HG03469 (cell line): Measurements from ENCODE around the gene SLC37A4.
"Not testable (repeated sequence)": the region's sequence is repeated elsewhere in the genome, so short reads cannot be mapped to it uniquely, and the experiment has no call there.

Source experiments
- ATAC-seq: cut with Tn5 transposase; IDR thresholded peaks from one replicate; pipeline ENCODE4 v1.9.1; 2021; ENCODE audit warnings: mild to moderate bottlenecking, moderate library complexity, moderate number of reproducible peaks; ENCODE audit not compliant: unreplicated experiment

The SLC37A4 gene

GRCh38 chr11:119018074-119018938 is 12.4 kb downstream of the SLC37A4 start, which contains the start of the genes RPS25 and TRAPPC4:
Gene RPS25, minus strand, starts transcription at chr11:119018343. Its CDS starts 59 bp downstream, at chr11:119018284.
Gene TRAPPC4, plus strand, starts transcription at chr11:119018766. Its CDS starts 30 bp downstream, at chr11:119018796.
- peak; percentile 72 for ATAC-seq

DNA sequence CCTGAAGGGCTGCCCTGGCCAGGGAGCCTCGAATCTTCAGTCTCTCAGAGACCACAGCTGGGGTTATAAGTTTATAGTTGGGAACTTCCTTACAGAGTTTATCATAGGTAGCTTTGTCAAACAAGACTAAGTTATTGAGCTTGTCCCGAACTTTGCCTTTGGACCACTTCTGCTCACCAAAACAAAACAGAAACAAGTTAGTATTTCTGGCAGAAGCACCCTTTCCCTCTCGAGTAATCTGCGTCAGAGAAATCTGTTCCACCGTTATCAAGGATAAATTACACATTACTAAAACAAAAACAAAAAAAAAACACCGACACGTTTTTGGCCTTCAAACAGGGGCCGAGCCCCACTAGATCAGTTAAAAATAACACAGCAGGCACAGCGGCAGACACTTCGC is 13.3 kb downstream of the SLC37A4 start:
- not testable (repeated sequence) for ATAC-seq

GRCh38 chr11:119016216-119017009 is 14.3 kb downstream of the SLC37A4 start:
- no peak for ATAC-seq

DNA sequence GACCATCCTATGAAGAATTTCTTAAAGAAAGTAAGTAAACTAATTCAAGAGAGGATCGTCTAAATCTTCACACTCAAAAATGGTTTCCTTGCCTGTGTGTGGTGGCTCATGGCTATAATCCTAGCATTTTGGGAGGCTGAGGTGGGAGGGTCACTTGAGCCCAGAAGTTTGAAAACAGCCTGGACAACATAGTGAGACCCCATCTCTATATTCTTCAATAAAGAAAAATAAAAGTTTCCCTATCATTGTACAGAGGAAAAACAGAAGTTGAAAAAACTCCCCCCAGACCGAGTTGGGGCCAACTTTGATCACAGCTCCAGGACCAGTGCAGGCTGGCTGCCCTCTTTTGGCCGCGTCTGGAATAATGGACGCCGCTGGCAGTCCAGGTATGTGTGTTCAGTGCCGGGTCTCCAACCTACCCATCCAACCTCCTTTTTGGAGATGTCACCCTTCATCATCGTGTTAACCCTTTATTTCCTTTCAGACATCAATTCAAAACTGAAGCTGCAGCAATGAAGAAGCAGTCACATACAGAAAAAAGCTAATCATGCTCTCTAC is 15.5 kb downstream of the SLC37A4 start:
- ATAC-seq = no peak

DNA sequence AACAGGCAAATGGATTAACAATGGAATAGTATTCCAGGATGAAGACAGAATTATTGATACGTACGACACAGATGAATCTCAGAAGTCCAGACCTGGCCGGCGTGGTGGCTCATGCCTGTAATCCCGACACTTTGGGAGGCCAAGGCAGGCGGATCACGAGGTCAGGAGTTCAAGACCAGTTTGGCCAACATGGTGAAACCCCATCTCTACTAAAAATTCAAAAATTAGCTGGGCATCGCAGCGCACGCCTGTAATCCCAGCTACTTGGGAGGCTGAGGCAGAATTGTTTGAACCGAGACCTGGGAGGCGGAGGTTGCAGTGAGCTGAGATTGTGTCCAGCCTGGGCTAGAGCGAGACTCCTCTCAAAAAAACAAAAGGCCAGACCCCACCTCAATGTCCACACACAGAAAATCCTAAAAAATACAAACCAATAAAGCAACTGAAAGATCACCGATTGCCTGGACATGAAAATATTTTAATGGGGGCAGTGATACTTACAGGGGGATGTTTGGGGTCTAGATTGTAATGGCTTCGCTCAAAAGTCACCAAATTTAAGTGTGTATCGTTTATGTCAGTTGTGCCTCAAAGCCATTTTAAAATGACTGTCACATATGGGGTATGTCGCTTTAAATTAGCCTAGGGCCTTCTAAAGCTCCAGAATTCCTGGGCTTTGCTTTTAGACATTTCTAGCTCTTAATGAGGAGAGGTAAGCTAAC is 16.3 kb downstream of the SLC37A4 start:
- no peak for ATAC-seq

DNA sequence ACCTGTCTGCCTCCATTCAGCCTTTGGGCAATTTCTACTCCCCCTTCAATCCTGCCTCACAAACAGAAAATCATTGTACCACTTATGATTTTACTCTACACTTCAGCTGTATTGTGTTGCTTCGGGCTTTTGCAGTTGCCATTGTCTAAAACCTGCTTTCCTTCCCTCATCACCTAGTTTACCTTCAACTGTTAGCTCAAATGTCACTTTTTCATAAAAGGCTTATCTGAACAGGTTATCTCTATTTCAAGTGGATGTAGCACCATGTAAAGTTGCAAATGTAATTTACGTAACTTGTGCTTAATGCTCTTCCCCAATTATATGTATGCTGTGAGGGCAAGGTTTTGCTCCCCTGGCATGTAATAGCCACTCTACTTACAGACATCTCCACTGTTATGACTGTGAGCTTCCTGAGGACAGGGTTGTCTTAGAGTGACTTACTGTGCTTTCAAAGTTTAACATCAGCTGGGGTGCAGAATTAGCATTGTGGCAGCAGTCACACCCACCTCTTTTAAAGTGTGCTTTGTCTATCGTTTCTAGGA is 18.0 kb downstream of the SLC37A4 start:
- ATAC-seq = no peak

GRCh38 chr11:119011476-119012053 is 19.1 kb downstream of the SLC37A4 start:
- no peak for ATAC-seq

- no peak for ATAC-seq
These were observed 24.0 kb downstream of the SLC37A4 start for GRCh38 chr11:119006656-119007055.

GRCh38 chr11:119000906-119001305 is 29.8 kb downstream of the SLC37A4 start:
- no peak for ATAC-seq

- no peak for ATAC-seq
These were observed 31.9 kb downstream of the SLC37A4 start for GRCh38 chr11:118998822-118999221.

DNA sequence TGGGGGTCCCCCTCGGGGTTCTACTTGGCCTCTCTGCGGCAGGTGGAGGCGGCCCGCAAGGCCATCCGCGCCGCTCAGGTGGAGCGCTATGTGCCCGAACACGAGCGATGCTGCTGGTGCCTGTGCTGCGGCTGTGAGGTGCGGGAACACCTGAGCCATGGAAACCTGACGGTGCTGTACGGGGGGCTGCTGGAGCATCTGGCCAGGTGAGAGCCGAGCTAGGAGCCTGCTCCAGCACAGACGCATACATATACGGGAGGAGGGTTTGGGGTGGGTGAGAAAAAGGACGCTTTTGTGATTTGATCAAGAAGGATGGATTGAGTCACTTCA is 32.3 kb downstream of the SLC37A4 start:
- no peak for ATAC-seq

DNA sequence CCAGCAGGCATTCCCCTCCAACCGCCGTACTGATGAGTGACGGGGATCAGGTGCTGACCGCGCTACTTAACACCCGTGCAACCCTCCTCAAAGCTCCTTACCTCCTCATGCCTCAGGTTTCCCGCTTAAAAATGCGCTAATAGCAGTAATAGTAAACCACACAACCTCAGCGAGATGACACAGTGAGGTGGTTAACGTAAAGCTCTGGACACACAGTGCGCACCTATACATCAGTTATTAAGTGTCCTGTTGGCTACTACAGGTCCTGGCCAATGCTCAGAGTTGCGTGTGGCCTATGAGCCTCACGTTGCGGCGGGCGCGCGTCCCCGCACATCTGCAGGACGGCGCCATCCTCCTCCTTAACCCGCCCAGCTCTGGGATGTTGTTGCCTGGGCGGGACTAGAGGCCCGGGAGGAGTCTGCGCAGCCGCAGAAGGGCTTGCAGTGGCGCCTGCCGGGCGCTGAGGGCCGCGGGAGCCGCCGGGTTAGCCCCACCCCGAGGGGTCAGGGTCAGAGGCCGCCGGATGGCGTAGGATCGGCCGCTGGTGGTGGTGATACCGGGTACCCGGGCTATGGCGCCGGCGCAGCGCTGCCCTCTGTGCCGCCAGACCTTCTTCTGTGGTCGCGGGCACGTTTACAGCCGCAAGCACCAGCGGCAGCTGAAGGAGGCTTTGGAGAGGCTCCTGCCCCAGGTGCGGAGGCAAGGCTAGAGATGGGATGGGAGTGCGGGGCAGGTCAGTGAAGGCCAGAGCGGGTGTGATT is 32.9 kb downstream of the SLC37A4 start, which contains the start of gene CENATAC:
Gene CENATAC, plus strand, starts transcription at position 512 of the 761 bp plus-strand sequence. Its CDS starts 60 bp downstream, at position 572.
- ATAC-seq = peak; percentile 85

DNA sequence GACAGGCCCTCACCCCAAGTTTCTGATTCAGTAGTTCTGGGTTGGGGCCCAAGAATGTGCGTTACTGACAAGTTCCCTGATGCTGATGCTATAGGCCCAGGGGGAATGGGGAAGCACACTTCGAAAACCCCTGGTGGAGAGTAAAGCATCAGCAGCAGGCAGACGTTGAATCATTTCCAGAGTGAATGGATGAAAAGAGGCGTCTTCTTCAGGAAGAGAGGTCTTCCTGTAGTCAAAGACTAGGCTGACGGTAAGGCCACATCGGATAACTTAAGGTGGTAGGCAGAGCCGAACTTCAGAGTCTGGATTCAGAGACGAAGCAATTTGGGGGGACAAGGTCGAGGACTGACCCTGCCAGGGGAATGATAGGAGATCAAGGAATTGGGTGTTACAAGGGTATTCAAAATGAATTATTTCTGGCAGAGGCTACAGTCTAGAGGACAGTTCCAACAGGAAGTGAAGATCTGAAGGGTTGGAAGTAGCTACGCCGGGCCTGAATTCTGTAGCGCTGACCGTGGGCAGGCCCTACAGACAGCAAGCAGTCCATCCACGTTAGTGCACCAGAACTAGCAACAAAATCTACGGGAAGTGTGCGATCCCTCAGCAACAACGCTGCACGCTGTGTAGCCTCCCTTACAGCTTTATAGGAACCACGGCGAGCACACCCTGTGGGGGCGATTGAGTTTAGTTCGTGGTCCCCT is 33.6 kb downstream of the SLC37A4 start:
- ATAC-seq = peak; percentile 2

DNA sequence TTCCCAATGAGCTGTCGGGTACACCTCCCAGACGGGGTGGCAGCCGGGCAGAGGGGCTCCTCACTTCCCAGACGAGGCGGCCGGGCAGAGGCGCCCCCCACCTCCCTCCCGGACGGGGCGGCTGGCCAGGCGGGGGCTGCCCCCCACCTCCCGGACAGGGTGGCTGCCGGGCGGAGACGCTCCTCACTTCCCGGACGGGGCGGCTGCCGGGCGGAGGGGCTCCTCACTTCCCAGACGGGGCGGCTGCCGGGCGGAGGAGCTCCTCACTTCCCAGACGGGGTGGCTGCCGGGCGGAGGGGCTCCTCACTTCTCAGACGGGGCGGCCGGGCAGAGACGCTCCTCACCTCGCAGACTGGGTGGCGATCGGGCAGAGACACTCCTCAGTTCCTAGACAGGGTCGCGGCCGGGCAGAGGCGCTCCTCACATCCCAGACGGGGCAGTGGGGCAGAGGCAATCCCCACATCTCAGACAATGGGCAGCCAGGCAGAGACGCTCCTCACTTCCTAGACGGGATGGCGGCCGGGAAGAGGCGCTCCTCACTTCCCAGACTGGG is 39.1 kb downstream of the SLC37A4 start:
- not testable (repeated sequence) for ATAC-seq

- ATAC-seq = no peak
These were observed 42.4 kb downstream of the SLC37A4 start for GRCh38 chr11:118988280-118988679.

DNA sequence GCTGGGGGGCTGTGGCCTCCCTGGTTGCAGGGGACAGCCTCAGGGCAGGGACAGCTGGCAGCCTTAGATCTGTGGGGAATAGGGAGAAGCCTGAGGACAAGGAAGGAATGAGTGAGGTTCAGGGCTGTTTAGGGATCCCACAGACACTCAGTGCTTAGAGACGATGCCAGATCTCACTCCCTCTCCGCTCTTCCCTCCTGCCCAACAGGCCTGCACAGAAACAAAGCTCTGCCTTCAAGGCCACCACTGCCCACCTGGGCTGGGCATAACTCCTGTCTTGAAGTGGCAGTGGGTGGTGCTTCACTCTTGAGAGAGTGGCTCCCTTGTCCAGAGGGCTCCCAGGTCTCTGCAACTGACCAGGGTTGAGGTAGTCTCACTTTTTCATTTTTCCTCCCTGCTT is 45.9 kb downstream of the SLC37A4 start:
- ATAC-seq = no peak

GRCh38 chr11:118984337-118984736 is 46.3 kb downstream of the SLC37A4 start:
- not testable (repeated sequence) for ATAC-seq

GRCh38 chr11:118980191-118980881 is 50.3 kb downstream of the SLC37A4 start:
- ATAC-seq = no peak
